Left kidney (tissue), 2 donors: ENCODE results near the gene SSC4D. TPM values are rescaled to one million over a fixed set of nuclear protein-coding genes. Genes with fewer than 3 reads are reported as not detected.
"Not testable (repeated sequence)": the region's sequence is repeated elsewhere in the genome, so short reads cannot be mapped to it uniquely, and the experiment has no call there.

ENCODE experiments used
- DNase-seq: peaks from one replicate; pipeline ENCODE4 v3.0.0-alpha.2; 2013
- polyA plus RNA-seq: library from polyadenylated mRNA; unstranded; fragments of 120-200 nt; gene quantifications from one replicate; pipeline ENCODE4 v1.2.1, GENCODE V29; 2013; ENCODE audit not compliant: insufficient read length

Gene SSC4D
- polyA plus RNA-seq, 1 donor, result 4.3 TPM

DNA sequence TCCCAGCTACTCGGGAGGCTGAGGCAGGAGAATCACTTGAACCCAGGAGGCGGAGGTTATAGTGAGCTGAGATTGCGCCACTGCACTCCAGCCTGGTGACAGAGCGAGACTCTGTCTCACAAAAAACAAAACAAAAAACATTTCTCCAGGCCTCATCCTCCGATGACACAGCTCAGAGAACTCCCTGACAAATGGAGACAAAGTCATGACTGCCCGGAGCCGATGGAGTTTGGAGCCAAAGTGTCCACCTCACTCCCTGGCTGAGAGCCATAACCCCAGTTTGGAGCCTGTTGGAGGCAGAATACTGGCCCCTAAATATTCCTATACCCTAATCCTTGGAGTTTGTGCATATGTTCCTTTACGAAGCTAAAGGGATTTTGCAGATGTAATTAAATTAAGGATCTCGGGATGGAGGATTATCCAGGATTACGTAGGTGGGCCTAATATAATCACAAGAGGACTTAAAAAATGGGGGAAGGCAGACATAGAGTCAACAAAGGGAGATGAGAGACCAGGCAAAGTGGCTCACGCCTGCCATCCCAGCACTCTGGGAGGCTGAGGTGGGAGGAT is 22.7 kb downstream of the SSC4D start:
- DNase-seq, result no peak

DNA sequence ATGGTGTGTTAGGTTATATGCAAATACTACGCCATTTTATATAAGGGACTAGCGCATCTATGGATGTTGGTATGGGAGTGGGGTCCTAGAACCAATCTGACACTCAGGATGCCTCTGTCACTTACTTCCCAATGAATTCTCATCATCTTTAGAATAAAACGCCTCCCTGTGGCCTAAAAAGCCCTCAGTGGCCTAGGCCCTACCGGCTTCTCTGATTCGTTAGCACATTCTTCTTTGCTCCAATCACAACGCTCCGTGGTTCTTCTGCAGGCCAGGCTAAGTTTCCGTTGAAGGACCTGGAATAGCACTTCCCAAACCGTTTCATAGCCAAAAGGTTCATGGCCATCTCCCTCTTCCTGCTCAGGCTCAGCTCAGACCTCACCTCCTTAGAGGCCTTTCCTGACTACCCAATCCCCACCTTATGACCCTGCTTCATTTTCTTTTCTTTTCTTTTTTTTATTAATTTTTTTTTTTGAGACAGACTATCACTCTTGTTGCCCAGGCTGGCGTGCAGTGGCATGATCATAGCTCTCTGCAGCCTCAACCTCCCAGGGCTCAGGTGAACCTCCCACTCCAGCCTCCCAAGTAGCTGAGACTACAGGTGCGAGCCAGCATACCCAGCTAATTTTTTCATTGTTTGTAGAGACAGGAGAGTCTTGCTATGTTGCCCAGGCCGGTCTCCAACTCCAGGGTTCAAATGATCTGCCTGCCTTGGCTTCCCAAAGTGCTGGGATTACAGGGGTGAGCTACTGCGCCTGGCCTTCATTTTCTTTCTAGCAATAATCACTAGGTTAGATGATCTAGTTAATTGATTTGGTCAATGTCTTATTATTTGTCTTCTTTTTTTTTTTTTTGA is 26.2 kb downstream of the SSC4D start:
- DNase-seq, result no peak

DNA sequence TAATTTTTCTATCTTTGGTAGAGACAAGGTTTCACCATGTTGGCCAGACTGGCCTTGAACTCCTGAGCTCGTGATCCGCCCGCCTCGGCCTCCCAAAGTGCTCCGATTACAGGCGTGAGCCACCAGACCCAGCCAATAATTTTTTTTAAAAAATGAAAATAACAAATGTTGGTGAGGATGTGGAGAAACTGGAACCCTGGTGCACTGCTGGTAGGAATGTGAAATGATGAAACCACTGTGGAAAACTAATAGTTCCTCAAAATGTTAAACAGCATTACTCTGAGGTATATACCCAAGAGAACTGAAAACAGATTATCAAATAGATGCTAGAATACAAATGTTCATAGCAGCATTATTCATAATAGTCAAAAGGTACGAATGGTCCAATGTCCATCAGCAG is 27.7 kb downstream of the SSC4D start:
- no peak for DNase-seq

DNA sequence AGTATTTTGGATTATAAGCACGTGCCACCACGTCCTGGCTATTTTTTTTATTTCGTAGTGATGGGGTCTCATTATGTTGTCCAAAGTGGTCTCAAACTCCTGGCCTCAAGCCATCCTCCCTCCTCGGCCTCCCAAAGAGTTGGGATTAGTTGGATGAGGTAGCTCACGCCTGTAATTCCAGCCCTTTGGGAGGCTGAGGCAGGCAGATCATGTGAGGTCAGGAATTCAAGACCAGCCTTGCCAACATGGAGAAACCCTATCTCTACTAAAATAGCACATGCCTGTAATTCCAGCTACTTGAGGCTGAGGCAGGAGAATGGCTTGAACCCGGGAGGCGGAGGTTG is 28.9 kb downstream of the SSC4D start:
- DNase-seq, result no peak

DNA sequence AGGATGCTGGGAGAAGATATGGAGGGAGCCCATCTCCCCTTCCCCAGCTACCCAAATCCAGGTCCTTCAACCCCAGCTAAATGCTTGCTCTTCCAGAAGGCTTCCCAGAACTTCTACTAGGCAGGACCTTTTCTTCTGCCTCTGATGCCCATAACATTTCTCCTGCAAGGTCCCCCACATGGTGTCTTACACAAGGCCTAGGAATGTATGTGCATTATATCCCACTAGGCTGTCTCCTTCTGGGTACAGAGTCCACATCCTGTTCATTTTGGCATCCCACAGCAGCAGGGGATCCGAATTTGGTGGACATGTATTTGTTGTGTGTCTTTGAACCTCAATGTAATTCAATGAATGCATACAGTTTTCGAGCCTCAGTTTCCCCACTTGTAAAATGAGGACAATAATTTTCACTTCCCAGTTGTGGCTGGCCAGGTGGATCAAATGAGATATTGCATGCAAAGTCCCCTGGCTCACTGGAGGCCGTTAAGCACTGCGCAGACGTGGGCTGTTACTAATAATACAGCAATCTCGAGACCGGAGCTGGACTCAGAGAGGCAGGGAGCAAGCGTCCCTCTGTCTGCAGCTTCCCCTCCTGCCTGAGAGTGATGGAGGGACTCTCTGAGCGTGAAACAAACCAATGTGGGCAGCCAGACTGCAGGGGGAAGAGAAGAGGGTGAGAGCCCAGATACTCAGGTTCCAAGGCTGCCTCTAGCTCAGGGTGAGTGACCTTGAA is 32.1 kb downstream of the SSC4D start:
- DNase-seq, result no peak

DNA sequence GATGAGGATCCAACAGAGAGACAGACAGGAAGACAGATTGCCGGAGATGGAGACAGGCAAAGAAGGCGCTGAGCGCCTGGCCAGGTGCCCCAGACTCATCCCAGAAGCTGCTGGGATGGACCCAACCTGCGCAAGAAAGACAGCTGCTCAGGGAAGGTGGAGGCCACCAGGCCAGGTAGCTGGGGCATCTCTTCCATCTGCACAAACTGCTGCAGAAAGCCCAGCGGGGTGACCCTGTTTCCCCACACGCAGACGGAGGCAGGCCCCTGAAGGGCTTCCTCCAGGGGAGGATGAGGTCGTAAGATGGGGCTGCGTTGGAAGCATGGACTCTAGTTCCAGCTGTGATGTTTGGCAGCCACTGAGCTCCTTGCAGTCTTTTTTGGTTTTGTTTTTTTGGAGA is 34.2 kb downstream of the SSC4D start:
- DNase-seq, result no peak

DNA sequence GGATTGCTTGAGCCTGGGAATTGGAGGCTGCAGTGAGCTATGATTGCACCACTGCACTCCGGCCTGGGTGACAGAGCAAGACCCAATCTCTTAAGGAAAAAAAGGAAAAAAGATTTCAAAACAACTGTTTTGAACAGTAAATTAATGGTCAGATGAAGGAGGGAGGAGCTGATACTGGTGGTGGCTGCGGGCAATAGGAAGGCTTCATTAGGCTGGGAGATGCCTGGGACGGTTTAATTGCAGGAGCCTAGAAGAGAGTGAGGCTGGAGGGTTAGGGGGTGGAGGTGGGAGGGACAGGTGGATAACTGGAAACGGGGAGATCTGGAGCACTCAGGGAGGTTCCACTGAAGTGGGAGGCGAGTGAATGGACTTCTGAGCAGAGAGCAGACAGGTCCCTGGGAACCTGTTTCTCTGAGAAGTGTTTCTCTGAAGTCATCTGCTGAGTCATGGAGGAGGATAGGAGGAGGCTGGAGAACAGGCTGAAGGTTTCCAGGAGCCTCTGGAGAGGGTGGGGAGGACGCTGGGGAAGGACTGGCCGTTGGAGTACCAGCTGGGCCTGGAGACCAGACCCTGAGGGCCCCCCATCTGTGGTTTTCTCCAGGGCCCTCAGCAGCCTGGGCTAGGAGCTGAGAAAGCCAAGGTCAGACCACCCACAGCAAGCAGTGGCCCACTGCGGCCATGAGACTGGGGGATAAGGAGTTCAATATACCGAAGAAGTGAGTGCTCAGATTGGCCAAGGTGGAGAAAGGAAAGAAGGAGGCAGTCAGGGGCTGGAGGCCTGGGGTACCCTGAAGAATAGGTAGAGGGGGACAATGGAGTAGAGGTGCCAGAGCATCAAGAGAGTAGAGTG is 36.3 kb downstream of the SSC4D start:
- no peak for DNase-seq

DNA sequence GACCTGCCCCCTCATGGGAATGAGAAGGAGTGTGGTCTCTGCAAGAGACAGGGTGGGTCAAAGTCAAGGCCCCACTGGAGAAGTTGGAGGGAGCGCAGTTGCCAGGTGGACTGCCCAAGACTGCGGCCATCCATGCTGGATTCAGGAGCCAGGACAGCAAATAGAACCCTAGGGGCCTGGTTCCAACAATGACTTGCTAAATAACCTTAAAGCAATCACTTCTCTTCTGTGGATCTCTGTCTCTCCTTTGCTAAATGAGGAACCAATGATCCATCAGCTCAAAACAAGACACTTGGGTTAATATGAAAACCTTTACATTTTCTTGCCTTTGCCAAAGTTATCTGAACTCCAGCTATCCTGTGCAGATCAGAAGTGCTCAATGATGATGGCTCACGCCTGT is 38.1 kb downstream of the SSC4D start:
- DNase-seq, result no peak

DNA sequence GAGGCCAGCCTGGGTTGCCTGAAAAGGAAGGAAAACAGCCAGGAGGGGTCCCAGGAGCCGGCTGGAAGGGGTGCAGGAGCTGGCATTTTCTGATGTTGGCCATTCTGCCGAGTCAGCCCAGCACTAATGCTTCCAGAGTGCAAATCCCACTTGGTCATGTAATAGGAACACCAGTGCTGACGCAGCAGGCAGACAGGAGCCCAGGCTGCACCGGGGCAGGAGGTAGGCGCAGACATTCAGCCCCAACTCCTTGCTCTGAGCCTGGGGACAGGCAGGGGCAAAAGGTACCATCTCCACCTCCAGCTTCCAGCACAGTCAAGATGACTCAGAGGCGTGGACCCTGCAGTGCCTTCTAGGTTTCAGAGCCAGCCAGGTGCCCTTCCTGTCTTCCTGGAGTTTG is 40.5 kb downstream of the SSC4D start:
- no peak for DNase-seq

DNA sequence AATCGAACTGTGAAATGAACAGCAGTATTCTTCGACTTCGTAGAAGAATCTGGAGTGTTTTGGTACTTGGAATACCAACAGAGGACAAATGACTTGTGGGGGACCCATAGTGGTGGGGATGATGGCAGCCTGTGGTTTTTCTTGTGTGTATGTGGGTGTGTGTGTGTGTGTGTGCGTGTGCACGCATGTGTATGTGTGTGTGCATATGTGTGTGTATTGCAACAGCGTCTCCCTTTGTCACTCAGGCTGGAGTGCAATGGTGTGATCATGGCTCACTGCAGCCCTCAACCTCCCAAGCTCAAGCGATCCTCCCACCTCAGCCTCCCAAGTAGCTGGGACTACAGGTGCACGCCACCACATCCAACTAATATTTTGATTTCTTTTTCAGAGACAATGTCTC is 41.3 kb downstream of the SSC4D start:
- DNase-seq, result no peak

DNA sequence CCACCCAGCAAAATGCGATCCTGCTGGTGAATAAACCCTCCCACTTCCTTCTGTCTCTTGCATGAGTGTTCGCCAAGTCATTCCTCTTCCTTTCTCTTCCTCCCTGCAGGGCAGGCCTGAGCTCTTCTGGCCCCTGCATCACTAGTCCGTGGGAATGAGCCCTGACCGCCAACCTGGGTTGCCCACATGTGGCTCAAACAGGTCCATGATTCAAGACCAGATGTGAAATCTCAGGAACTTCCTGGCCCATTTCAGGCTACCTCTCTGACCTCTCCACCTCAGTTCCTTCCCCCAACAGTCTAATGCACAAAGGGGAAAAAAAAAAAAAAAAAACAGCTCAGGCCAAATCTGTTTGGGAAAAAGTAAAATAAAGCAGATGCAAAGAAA is 45.3 kb downstream of the SSC4D start:
- DNase-seq, result no peak

DNA sequence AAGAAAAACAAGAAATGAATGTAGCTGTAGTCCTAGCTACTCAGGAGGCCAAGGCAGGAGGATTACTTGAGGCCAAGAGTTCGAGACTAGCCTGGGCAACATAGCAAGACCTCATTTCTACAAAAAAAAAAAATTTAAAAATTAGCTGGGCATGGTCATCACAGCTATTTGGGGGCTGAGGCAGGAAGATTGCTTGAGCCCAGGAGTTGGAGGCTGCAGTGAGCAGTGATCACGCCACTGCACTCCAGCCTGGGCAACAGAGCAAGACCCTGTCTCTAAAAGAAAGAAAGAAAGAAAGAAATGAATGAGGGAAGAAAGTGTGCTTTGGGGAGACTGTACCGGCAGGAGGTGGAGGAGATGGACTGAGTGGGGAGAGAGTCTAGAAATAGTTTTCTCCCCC is 45.7 kb downstream of the SSC4D start:
- DNase-seq, result not testable (repeated sequence)

DNA sequence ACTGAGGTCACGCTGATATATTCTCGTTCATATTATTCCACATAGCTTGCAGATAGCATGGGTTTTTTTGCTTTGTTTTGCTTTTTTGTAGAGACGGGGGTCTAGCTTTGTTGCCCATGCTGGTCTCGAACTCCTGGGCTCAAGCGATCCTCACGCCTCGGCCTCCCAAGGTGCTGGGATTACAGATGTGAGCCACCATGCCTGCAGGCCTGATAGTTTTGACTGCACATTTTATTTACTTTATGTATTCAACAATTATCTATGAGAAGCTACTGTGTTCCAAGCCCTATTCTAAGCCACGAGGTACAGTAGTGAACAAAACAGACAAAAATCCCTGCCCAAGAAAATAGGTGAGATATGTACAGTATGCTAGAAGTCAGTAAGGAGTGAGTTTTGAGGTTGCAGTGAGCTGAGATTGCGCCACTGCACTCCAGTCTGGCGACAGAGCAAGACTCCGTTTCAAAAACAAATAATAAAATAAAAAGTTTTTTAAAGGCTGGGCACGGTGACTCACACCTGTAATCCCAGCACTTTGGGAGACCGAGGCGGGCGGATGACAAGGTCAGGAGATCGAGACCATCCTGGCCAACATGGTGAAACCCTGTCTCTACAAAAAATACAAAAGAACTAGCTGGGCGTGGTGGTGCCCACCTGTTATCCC is 49.4 kb downstream of the SSC4D start:
- no peak for DNase-seq

DNA sequence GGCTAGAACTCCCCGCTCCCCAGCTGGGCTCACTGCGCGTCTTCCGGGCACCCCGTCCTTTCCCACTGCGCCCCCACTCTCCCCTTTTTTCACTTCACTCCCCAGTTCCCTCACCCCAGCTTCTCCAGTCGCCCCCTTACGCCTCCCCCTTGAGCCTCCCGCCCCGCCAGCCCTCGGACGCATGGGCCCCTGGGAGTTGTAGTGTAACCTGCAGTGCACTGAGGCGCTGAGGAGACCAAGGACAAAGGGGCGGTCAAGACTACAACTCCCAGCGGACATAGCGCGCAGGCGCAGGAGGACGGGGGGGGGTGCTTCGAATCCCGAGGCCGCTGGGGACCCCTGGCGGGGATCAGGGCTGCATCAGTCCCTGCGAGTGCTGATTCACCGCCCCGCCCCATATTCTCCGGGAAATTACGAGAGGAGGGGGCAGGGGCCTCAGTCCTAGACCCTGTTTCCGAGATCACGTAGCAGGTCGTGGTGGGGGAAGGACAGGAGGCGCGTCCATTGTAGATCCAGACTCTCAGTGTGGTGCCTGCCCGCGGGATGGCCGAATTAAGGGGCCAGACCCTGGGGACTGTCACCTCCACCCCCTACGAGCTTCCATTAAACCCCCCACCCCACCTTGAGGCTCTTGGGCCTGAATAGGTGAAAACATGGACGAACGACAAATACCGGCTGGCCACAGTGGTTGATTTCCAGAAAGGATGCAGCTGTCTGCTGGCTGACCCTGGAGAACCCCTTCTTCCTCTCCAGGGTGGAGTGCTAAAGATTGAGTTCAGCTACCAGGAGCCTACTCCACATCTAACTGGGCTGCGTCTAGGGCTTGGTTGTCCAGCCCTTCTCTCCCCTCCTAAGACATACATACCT is 50.2 kb downstream of the SSC4D start:
- peak; percentile 98 for DNase-seq

DNA sequence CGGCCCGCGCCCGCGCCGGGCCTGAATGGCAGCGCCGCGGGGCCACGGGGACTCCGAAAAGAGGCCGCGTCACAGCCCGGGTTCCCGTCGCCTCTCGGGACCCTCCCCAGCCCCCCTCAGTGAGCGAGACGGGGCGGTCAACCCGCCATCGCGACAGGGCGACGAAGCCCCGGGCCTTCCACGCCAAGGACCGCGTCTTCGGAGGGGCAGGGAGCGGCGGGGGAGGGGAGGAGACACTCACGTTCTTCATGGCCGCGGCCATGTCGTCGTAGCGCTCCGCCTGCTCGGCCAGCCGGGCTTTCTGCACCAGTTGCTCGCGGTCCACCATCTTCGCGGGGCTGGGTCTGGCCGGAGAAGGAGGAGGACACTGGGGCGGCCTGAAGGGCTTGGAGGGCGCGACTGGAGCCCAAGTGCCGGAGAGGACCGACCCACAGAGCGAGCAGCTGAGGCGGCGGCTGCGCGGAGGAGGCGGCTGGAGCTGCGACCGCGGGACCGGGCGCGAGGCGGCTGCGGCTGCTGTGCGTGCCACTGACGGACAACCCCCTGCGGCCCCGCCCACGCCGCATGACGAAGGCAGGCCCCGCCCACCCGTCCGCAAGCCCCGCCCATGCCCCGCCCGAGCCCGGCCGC is 50.9 kb downstream of the SSC4D start, which contains the start of gene YWHAG:
Gene YWHAG, minus strand, starts transcription at position 511 of the 630 bp plus-strand sequence. Its CDS starts 183 bp downstream, at position 328.
- DNase-seq, result peak; percentile 85

DNA sequence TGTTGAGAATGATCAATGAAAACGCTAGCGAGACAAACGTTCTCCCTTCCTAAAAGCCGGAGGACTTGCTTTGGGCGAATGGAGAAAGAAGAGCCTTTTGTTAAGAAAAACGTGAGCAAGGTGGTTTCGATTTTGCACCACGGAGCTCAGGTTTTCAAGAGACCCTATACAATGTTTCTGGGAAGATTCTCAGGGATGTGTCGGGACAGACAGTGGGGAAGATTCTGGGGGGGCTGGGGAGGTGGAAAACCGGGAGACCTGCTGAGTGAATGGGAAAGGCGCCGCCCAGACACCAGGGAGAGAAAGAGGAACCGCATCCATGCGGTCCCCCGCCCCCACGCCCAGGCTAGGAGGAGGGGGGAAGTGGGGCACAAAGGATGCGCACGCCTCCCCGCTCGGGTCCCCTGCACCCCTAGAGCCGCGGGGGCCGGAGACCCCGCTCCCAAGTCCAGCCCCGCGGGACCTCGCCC is 51.5 kb downstream of the SSC4D start:
- DNase-seq, result peak; percentile 63

DNA sequence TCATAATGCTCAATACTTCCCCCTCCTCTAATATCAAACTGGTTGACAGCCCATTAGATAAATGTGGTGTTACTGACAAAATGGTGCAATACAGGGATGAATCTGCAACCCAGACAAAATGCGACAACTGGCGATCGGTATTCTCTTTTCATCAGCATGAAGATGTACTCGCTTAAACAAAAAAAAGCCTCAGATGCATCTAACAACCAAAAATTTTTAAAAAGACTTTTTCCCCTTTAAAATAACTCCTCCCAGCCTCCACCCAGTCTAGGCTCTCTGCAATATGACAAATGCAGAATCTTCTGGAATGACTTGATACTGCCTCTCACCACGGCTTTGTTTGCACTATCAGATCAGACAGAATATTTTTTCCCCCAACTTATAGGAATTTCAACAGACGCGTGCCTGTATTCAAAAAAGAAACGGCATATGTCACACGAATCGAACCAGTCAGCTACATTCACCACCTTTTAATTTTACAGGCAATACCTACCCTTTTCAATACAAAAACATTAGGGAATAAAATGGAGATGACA is 52.0 kb downstream of the SSC4D start:
- DNase-seq, result no peak

DNA sequence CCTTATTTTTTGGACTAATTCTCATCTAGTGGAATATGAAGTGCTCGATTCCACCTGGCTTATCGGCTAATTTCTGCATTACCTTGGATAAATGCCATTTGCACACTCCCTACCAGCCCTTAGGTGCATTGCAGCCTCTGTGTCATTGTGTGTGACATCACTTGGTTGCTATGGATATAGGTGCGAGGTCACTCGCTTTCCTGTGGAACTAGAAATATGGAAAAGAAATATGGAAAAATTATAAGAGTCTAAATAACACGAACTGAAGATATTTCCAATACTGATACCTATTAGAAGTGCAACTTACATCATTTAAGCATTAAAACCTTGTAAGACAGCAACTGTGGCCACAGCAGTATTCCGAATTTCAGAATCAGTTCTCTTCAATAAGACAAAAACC is 52.7 kb downstream of the SSC4D start:
- no peak for DNase-seq

DNA sequence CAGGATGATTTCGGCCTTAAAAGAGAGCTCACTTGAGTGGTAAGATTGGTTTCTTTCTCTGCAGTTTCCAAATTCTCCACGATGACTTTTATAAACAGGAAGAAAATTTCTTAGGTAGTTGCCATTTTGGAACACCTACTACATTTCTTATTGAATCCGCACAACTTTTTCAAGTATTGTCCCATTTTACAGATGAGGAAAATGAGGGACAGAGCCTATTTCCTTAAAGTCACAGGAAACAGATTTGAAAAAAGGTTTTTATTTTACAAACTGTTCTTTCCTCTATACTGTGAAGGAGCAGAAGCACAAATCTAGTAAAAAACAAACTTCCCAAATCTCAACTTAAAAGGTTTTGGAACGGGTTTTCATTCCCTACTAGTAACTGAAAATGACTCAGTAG is 53.4 kb downstream of the SSC4D start:
- DNase-seq, result no peak
